GM21360 (cell line): ENCODE measurements around the gene MMP28.
"Not testable (repeated sequence)": the region's sequence is repeated elsewhere in the genome, so short reads cannot be mapped to it uniquely, and the experiment has no call there.

Source experiments
- ATAC-seq: cut with Tn5 transposase; IDR thresholded peaks from one replicate; pipeline ENCODE4 v1.9.1; 2021; ENCODE audit warnings: mild to moderate bottlenecking, moderate library complexity; ENCODE audit not compliant: unreplicated experiment

MMP28 gene

DNA sequence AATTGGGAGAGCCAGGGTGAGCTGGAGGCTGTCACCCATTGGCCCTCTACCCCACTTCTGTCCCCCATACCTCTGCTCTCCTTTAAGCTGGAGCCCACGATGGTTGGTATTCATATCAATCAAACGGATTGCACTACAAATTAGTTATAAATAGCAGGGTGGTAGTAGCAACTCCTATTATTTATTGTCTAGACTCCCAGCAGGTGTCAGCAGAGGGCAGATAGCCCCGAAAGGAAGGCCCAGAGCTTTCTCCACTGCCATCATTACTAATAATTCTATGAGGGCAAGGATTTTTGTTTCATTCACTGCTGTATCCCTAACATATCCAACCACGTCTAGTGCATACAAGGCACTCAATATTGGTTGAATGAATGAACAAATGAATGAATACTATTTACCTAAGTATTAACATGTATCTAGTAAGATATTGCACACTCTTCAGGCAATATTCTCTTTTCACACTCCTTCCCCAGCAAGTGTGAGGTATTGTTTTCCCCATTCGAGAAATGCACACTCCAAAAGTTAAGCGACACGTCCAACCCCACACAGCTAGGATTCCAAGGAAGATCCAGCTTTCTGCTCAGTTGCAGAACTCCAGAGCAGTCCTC is 28.4 kb downstream of the MMP28 start:
- no peak for ATAC-seq

DNA sequence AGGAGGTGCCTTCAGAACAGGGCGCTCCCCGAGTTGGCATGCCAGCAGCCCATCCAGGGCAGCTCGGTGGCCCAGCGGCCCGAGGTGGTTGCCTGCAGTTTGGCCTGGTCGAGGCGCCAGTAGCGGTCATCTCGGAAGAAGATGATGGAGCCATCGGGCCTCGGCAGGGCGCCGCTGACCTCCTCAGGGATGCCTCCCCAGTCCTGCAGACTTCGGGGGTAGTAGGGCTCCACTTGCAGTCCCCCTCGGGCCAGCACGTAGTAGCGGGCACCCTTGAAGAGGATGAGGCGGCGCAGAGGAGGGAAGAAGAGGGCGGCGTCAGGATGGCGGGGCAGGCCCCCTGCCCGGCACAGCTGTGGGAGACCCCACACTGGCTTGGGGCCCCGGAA is 29.0 kb downstream of the MMP28 start:
- no peak for ATAC-seq

DNA sequence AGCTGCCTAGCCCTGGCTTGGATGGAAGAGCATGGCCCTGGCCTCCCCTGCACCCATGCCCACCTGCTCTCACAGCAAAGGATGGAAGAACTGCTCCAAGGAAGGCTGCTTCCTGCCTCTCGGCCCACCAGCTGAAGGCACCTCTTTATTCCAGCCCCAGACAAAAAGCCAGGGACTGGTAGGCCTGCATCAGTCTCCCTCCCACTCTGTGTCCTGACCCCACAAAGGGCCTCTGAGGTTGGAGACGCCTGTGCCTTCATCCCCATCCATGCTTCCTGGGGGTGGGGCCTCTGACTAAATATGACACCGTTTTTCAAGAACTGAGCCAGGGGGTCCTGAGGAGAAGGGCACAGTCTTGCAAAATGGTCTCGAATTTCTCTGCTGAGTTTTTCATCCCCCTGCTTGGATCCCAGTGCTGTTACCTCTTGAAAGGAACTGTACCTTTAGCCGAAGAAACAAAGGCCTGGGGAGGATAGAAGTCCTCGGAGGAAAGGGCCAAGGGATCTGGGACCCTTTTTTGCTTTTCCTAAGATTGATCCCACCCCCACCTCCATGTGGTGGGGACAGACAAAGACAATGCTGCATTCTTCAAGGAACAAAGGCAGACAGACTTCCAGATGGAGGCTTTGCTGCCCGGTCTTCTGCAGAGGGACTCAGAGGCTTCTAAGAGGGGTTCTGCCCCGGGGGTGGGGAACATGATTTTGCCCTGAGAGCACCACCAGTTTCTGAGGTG is 29.5 kb downstream of the MMP28 start:
- no peak for ATAC-seq

DNA sequence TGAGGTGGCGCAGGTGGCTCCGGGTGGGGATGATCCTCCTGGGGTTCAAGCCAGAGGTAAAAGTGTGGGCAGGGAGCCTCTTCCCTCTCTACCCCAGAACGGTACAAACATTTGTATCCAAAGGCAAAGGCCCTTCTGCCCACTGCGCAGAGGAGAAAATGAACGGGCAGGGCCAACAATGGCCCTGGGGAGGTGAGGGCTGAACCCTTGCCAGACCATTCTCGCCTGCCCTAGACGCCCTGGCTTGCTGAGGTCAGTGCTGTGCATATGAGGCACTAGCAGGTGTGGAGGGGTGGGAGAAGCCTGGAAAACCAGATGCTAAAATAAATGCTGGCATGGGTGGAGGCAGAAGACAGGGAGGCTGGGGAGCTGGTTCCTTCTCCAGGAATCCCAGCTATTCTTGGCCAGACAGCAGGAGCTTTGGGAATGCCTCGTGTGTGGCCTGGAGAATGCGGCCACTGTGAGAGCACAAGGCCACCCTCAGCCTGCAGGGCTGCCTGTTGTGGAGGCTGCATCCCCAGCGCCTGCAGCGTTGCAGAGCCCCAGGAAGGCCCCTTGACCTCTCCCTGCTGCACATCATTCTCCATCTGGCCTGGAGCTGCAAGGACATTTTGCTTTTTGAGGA is 30.2 kb downstream of the MMP28 start:
- no peak for ATAC-seq

DNA sequence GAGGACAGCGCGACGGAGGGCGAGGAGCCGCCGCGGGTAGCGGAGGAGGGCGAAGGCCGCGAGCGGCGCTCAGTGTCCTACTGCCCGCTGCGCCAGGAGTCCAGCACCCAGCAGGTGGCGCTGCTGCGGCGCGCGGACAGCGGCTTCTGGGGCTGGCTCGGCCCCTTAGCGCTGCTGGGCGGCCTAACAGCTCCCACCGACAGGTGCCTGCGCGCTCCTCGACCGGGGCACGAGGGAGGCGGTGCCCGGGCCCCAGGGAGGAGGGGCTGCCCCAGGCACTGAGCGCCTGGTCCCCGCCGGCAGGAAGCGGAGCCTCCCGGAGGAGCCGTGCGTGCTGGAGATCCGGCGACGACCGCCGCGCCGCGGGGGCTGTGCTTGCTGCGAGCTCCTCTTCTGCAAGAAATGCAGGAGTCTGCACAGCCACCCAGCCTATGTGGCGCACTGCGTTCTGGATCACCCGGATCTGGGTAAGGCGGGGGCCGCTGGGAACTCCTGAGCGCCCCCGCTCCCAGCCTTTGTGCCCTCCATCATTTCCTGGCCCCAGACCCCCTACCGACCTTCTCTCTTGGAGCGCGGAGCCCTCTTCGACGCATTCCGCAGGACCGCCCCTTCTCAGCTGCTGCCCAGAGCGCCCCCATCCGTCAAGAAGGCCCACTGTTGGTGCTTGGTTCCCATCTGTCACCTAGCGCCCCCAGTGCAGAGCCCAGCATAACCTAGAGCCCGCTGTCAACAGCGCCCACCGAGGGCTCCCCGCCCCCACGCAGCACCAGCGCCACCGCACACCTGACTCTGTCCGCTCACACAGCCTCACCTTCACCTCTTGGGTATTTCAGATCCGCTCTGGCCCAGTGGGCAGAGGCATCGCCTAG is 31.1 kb downstream of the MMP28 start:
- peak; percentile 81 for ATAC-seq

DNA sequence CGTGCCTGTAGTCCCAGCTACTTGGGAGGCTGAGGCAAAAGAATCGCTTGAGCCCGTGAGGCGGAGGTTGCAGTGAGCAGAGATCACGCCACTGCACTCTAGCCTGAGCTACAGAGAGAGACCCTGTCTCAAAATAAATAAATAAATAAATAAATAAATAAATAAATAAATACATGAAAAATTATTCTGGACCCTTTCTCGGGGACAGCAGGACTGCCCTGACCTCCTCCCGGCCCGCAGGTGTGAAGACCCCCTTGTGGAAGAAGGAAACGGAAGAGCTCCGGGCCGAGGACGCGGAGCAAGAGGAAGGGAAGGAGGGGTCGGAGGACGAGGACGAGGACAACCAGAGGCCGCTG is 31.7 kb downstream of the MMP28 start:
- no peak for ATAC-seq

DNA sequence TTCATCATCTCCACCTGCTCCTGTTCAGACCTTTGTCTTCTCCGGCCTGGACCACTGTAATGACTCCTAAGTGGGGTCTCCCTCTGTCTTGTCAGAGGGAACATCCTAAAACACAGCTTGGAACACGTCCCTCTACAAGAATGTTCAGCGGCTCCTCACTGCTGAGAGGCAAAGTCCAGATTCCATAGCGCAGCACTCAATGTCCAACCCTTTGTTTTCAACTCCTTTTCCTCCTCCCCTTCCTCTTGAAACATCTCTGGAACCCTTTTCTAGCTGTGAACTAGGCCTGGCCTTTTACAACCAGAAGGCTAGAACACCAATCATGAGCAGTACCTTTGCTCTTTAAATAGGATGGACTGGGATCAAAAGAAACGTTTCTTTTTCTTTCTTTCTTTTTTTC is 33.8 kb downstream of the MMP28 start:
- ATAC-seq = no peak

DNA sequence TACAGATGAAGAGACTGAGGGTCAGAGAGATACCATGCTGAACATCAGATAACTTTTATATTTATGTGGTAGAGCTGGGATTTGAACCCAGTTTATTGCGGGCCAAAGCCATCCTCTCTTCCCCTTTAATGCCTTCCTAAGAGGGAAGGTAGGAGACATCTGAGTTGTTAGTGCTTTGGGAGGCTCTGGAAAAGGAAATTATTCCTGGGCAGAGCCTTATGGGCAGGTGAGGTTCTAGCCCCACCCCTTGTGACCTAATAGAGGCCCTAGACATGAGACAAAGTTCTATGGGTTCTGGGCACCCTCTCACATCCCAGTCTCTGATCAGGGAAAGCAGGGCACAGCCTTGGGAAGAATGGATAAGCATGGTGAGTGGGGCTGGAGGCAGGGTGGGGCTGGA is 34.9 kb downstream of the MMP28 start, which contains the start of gene C17orf50:
C17orf50 (plus strand) TSS at position 301 of the 400 bp plus-strand sequence; CDS start at position 356, 55 bp downstream.
- no peak for ATAC-seq

DNA sequence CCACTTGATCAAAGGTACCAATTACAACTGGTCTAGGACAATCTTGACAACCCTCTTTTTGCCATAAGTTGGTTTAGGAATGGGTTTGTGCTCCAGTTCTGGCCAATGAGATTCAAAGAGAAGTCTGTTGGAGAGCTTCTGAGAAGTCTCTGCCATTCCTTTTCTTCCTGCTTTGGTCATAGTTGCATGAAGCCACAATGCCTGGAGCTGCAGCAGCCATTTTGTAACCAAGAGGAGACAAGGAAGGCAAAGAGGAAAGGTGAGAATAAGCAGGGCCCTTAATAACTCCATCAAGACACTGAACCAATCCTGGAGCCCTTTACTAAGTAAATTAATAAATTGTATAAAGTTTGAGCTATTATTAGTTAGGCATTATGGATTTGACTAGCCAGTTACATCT is 38.2 kb downstream of the MMP28 start:
- ATAC-seq = no peak

DNA sequence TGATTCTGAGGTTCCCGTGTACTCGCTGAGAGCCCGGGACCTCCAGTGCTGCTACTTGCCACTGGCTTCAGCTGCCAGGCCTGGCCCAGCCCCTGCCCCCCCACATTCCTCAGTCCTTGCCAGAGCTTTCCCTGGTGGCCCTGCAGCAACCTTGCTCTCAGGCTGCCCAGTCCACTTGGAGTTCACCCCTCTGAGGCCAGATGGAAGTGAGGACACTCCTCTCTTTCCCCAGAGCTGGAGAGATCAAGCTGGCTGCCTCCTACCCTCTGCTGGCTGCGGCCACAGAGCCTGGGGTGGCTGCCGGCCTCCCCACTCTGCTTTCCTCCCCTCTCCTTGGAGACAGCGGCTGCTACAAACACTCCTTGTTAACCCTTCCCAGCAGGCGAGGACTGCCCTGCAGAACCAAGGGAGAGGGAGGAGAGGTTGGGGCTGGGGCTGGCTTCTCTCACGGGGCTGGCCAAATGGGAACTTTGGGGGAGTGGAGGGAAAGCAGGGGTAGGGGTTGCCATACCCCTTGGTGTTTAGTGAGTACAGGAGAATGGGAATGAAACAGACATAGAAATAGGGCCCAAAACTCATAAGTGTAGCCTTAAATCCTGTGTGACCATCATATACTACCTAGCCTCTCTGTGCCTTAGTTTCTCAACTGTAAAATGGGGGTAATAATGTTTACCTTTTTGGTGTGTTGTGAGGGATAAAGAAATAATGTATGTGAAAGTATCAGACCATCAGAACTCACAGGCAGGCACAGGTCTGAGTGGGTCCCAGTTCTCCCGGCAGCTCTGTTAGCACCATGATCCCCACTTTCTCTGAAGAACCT is 42.3 kb downstream of the MMP28 start, which contains the start of gene GAS2L2:
GAS2L2 (minus strand) TSS at position 295 of the 820 bp plus-strand sequence. CDS start 389 bp downstream, outside the sequence.
- ATAC-seq = no peak

DNA sequence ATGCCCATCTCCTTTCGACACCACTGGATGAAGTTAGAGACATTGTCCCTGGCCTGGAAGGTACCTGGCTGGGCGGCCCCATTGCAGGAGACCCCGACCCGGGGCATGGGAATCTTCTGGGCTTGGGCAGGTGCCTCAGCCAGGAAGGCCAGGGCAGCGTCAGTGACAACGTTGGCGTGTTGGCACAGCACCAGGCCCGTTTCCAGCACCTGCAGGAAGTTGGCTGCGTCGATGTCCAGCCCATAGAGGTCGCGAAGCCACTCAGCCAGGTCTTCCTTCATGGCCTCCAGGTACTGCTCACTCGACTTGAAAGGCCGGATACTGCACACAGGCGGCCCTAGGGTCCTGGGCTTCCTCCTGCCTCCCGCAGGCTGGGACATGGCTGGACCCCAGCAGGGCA is 43.0 kb downstream of the MMP28 start:
- ATAC-seq = no peak

DNA sequence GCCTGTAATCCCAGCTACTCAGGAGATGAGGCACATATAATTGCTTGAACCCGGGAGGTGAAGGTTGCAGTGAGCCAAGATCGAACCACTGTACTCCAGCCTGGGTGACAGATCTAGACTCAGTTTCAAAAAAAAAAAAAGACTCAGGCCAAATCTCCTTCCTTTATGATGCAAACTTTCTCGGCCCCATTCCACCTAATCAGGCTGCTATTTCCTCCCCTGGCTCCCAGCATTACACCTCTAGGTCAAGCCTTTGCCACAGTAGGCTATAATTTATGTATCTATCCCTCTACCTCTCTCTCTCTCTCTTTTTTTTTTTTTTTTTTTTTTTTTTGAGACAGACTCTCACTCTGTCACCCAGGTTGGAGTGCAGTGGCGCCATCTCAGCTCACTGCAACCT is 43.9 kb downstream of the MMP28 start:
- not testable (repeated sequence) for ATAC-seq

DNA sequence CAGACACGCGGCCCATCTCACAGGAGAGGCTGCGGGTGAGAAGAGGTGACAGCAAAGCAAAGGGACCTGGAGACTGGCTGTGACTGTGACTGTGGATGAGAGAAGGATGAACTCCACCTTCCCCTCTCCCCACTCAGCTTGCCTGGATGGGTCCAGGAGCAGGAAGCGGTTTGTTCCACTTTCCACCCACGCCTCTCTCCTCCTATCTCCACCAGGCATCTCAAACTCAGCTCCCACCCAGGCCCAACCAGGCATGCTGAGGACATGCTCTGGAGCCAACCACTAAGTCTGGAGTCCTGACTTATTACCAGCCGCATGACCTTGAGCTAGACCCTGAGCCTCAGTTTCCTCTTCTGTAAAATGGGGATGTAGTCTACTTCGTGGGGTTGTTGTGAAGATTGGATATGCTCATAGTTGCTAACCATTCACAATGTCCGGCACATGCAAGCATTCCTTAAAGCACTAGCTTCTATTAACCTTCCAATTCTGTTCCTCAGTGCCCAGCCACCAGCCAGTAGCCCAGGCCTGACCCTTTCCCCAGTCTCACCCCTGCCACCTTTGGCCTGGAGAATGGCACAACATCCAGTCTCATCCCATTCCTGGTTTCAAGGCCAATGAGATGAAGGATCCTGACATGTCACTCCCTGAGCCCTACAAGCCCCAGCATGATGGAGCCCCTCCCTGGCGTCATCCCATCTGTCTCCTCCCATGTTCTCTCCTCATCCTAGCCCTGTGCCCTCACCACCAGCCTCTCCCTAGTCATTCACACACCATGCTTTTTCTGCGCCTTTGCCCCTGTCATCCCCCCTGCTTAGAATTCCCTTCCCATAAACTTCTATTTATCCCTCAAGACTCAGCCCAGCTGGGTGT is 44.7 kb downstream of the MMP28 start:
- no peak for ATAC-seq

DNA sequence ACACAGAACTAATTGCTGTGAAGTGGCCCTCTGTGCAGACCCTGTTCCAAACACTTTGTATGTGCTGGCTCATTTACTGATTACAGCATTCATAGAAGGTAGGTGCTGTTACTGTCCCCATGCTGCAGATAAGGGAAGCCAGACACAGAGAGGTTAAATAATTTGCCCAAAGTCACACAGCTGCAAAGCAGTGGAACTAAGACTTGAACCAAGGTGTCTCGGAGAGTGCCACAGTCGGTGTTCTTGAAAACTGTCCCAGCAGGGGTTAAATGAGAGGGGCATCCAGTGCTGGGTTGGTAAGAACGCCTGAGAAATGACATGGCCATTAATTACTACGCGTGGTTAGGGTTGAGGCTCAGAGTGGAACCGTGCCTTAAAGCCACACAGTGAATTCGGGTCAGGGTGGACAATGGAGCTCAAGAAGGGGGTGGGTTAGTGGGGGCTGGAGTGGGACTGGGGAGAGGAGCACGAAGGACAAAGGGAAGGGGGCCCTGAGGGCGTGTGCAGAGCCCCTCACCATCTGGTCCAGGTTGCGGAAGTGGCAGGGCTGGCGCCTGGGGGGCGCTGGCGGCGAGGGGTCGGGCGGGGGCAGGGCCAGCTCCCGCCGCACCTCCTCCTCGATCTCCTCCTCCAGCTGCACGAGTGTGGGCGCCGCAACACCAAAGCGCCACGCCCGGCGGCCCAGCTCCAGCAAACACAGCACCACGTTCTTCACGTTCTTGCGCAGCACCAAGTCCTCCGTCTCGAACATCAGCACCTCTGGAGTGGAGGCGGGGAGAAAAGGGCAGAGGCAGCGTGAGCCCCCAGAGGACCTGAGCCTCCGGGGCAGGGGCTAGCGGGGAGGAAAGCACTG is 45.7 kb downstream of the MMP28 start:
- no peak for ATAC-seq

DNA sequence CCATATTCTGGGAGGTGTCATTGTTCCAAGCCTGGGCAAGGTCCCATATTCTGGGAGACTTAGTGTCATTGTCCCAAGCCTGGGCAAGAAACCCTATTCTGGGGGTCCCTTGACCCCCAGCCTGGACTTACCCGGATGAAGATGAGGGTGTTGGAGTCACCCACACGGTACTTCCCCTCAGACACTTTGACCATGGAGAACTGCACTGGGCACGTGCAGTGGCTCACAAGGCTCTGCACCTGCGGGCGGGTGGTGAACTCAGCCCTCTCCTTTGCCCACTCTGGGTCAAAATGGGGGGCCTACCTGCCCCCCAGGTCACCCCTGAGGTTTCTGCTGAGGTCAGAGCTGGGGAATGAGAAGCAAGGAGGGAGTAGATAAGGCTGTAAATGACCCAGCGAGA is 46.5 kb downstream of the MMP28 start:
- ATAC-seq = no peak

DNA sequence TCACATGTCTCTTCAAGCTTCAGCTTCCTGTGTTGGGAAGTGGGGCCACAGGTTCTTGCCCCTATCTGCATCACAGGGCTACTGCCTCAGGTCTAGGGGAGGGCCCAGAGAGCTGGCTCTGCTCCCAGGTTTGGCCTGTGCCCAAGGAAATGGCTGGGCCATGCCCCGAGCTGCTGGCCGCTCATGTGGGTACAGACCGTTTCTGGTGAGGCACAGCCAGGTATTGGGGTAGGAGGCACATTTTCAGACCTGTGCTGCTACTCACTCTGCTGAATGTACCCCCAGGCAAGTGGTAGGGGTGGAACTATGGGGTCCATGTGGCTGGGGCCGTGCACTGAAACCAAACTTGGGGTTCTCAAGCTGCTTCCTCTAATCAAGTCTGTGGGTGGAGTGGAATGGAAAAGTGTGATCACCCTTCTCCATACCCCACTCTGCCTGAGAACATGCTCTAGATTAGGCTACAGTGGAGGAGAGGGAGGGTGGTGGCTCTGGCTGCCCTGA is 47.0 kb downstream of the MMP28 start:
- no peak for ATAC-seq

DNA sequence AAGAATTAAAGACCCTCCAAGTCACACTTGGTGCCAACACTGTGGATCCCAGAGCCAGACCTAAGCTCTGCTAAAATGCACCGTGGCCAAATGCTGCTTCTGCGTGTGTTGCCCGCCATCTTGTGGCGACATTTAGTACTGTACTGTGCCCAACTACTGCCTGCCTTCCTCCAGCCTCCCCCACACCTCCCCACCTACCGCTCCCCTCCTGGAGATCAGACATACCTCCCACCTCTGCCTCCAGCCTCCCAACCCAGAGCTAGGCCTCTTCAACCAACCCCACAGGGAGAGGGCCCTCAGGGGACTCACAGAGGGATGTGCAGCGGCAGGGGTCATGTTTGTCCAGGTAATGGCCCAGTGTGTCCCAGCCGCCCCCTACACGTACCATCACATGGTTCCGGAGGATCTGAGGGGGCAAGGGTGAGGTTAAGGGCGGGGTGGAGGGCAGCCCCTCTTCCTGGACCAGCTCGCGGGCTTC is 47.9 kb downstream of the MMP28 start:
- ATAC-seq = no peak

DNA sequence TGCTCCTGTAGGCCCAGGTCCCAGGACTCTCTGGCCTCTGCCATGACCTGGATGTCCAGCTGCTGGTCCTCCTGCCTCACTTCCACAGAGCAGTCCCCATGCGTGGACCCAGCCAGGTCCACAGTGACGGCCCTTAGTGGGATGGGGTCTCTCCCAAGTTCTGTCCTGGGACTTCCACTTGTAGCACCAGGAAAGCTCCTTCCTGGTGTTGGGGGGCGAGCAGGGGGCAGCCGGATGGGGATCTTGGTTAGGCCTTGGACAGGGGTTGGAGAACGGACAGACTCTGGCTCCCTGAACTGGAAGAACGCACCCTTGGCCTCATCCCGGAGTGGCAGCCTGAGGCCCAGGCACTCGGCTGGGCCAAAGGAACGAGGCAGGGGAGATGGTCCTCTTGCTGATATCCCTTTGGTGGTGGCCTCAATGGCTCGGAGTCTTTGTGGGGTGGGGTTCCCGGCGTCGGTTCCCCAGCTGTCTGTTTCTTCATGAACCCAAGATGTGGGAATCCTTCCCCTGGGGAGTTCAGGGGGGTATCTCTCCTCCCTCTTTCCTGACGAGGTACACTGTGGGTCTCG is 49.6 kb downstream of the MMP28 start:
- no peak for ATAC-seq
